H9 (cell line): ENCODE measurements around the gene USP6. TPM values are rescaled to one million over a fixed set of nuclear protein-coding genes. Genes with fewer than 3 reads are reported as not detected.

Experiments
- DNase-seq: peaks from one replicate; pipeline ENCODE4 v3.0.0-alpha.2; 2017
- H2AFZ ChIP-seq: one replicate; pipeline ENCODE4 v1.6.1; 2013; ENCODE audit warnings: mild to moderate bottlenecking, low read length, control low read depth, moderate library complexity
- H2AK5ac ChIP-seq: 2 replicates; pipeline ENCODE4 v1.6.1; 2013; ENCODE audit warnings: low read length, control low read depth, mixed read lengths; ENCODE audit not compliant: insufficient read length
- H2BK120ac ChIP-seq: one replicate; pipeline ENCODE4 v1.6.1; 2013; ENCODE audit warnings: low read depth, mild to moderate bottlenecking, low read length, control low read depth, inconsistent platforms; ENCODE audit not compliant: poor library complexity, severe bottlenecking
- H2BK12ac ChIP-seq: 2 replicates; pipeline ENCODE4 v1.6.1; 2013; ENCODE audit warnings: low read length, control low read depth, mixed read lengths, low read depth; ENCODE audit not compliant: insufficient read length
- H2BK15ac ChIP-seq: 2 replicates; pipeline ENCODE4 v1.6.1; 2013; ENCODE audit warnings: low read depth, low read length, control low read depth
- H2BK20ac ChIP-seq: one replicate; pipeline ENCODE4 v1.6.1; 2013; ENCODE audit warnings: low read depth, mild to moderate bottlenecking, low read length, control low read depth, inconsistent platforms; ENCODE audit not compliant: poor library complexity, severe bottlenecking
- H2BK5ac ChIP-seq: 2 replicates; pipeline ENCODE4 v1.6.1; 2013; ENCODE audit warnings: low read length, control low read depth, mixed read lengths; ENCODE audit not compliant: insufficient read length
- H3K14ac ChIP-seq: 2 replicates; pipeline ENCODE4 v1.6.1; 2013; ENCODE audit warnings: low read length, control low read depth; ENCODE audit not compliant: insufficient read depth
- H3K18ac ChIP-seq: 2 replicates; pipeline ENCODE4 v1.6.1; 2013; ENCODE audit warnings: low read depth, mild to moderate bottlenecking, mixed read lengths, low read length, control low read depth; ENCODE audit not compliant: insufficient read length
- H3K23ac ChIP-seq: 2 replicates; pipeline ENCODE4 v1.6.1; 2013; ENCODE audit warnings: low read length, control low read depth, mixed read lengths, low read depth; ENCODE audit not compliant: insufficient read length
- H3K23me2 ChIP-seq: 2 replicates; pipeline ENCODE4 v1.6.1; 2013; ENCODE audit warnings: low read depth, mild to moderate bottlenecking, mixed read lengths, low read length, control low read depth; ENCODE audit not compliant: insufficient read length, poor library complexity, severe bottlenecking
- H3K27ac ChIP-seq: 2 replicates; pipeline ENCODE4 v1.5.1; 2013; ENCODE audit warnings: low read length, control low read depth, mixed read lengths, low read depth; ENCODE audit not compliant: insufficient read length
- H3K27me3 ChIP-seq: 2 replicates; pipeline ENCODE4 v1.6.1; 2013; ENCODE audit warnings: low read length, control low read depth, inconsistent platforms; ENCODE audit not compliant: insufficient read depth
- H3K4ac ChIP-seq: 2 replicates; pipeline ENCODE4 v1.6.1; 2013; ENCODE audit warnings: low read depth, mild to moderate bottlenecking, control low read depth, inconsistent platforms, low read length, moderate library complexity
- H3K4me1 ChIP-seq: 2 replicates; pipeline ENCODE4 v1.6.1; 2013; ENCODE audit warnings: low read length, control low read depth, inconsistent platforms; ENCODE audit not compliant: insufficient read depth
- H3K4me2 ChIP-seq: 2 replicates; pipeline ENCODE4 v1.6.1; 2013; ENCODE audit warnings: low read length, control low read depth, mixed read lengths; ENCODE audit not compliant: insufficient read length, insufficient read depth
- H3K56ac ChIP-seq: 2 replicates; pipeline ENCODE4 v1.6.1; 2013; ENCODE audit warnings: low read depth, mild to moderate bottlenecking, mixed read lengths, low read length, control low read depth; ENCODE audit not compliant: insufficient read length
- H3K79me1 ChIP-seq: 2 replicates; pipeline ENCODE4 v1.6.1; 2013; ENCODE audit warnings: low read depth, mild to moderate bottlenecking, moderate library complexity, low read length, control low read depth, inconsistent platforms; ENCODE audit not compliant: insufficient read depth, poor library complexity, severe bottlenecking
- H3K79me2 ChIP-seq: 2 replicates; pipeline ENCODE4 v1.6.1; 2013; ENCODE audit warnings: low read length, control low read depth, inconsistent platforms; ENCODE audit not compliant: insufficient read depth
- H3K9ac ChIP-seq: 2 replicates; pipeline ENCODE4 v1.6.1; 2013; ENCODE audit warnings: low read length, control low read depth, mixed read lengths; ENCODE audit not compliant: insufficient read length; ENCODE audit errors: extremely low read depth
- H3K9me3 ChIP-seq: one replicate; pipeline ENCODE4 v1.6.1; 2013; ENCODE audit warnings: low read depth, low read length, inconsistent platforms; ENCODE audit not compliant: control insufficient read depth
- H3T11ph ChIP-seq: one replicate; pipeline ENCODE4 v1.6.1; 2013; ENCODE audit warnings: mild to moderate bottlenecking, low read length, control low read depth, inconsistent platforms
- H4K20me1 ChIP-seq: one replicate; pipeline ENCODE4 v1.6.1; 2013; ENCODE audit not compliant: control insufficient read depth, insufficient read length, insufficient read depth
- H4K5ac ChIP-seq: 2 replicates; pipeline ENCODE4 v1.6.1; 2013; ENCODE audit warnings: low read depth, mild to moderate bottlenecking, mixed read lengths, low read length, control low read depth; ENCODE audit not compliant: insufficient read length
- H4K8ac ChIP-seq: replicated peaks from 2 replicates; pipeline ENCODE4 v1.6.1; 2013; ENCODE audit warnings: low read length, control low read depth, mixed read lengths, low read depth; ENCODE audit not compliant: insufficient read length
- H4K91ac ChIP-seq: 2 replicates; pipeline ENCODE4 v1.6.1; 2013; ENCODE audit warnings: low read depth, mild to moderate bottlenecking, moderate library complexity, mixed read lengths, low read length, control low read depth; ENCODE audit not compliant: insufficient read length
- H3K27ac Mint-ChIP-seq, 3 experiments: 2 replicates in 2 of 3; 3 replicates in 1 of 3; pipeline ENCODE4 v1.8.0; 2020 to 2021; ENCODE audit warnings: mixed read lengths in 3 of 3, mild to moderate bottlenecking in 1 of 3, moderate library complexity in 1 of 3
- H3K27me3 Mint-ChIP-seq: 2 replicates; pipeline ENCODE4 v1.8.0; 2021; ENCODE audit warnings: low read depth, mild to moderate bottlenecking, moderate library complexity, mixed read lengths
- H3K36me3 Mint-ChIP-seq, 3 experiments: 2 replicates in 2 of 3; 3 replicates in 1 of 3; pipeline ENCODE4 v1.8.0; 2020 to 2021; ENCODE audit warnings: low read depth in 3 of 3, mixed read lengths in 3 of 3; ENCODE audit not compliant: insufficient read depth in 1 of 3
- H3K4me1 Mint-ChIP-seq, 2 experiments: 2 replicates each; pipeline ENCODE4 v1.8.0; 2020; ENCODE audit warnings: mixed read lengths in 2 of 2
- H3K4me3 Mint-ChIP-seq, 2 experiments: 2 replicates in 1 of 2; 3 replicates in 1 of 2; pipeline ENCODE4 v1.8.0; 2020 to 2021; ENCODE audit warnings: mild to moderate bottlenecking in 2 of 2, mixed read lengths in 2 of 2, moderate library complexity in 1 of 2
- H3K9me3 Mint-ChIP-seq, 2 experiments: 2 replicates in 1 of 2; 3 replicates in 1 of 2; pipeline ENCODE4 v1.8.0; 2020; ENCODE audit warnings: mild to moderate bottlenecking in 2 of 2, mixed read lengths in 2 of 2, moderate library complexity in 1 of 2
- total RNA-seq: library from RNA; stranded (reverse); gene quantifications from 2 replicates; pipeline ENCODE4 v1.2.1, GENCODE V29; 2021
- TF ChIP-seq, protein P1 (sequence below): fragments of 200-600 bp; sonication (generic); conservative IDR thresholded peaks from 3 replicates; pipeline ENCODE4 v1.8.0; 2021; ENCODE audit warnings: antibody characterized with exemption, mild to moderate bottlenecking

Gene USP6
- total RNA-seq, 1 experiment from 2014 or later: 0.17 TPM

GRCh38 chr17:5183410-5183793 is 67.6 kb downstream of the USP6 start:
- Histone ChIP-seq H3K27me3 (no peaks in the 10 kb centered on the region), H3K9me3 (peaks cover 95% of the 10 kb centered on the region), H3K18ac (no peak overlapping the region), H3K4me2 (no peak overlapping the region), H2BK120ac (no peak overlapping the region), H2AFZ (no peak overlapping the region), H2BK20ac (no peak overlapping the region), H2BK5ac (no peak overlapping the region), H3K9ac (no peak overlapping the region), H3K23ac (no peak overlapping the region), H3K23me2 (no peaks in the 10 kb centered on the region), H3K4ac (no peak overlapping the region), H3K4me1 (no peaks in the 10 kb centered on the region), H2BK15ac (no peak overlapping the region), H2AK5ac (no peak overlapping the region), H3K79me1 (no peaks in the 10 kb centered on the region), H3K27ac (no peak overlapping the region), H4K8ac (no peak overlapping the region), H2BK12ac (no peak overlapping the region), H4K5ac (no peak overlapping the region), H4K20me1 (no peaks in the 10 kb centered on the region), H4K91ac (no peak overlapping the region), H3K14ac (no peak overlapping the region), H3T11ph (no peak overlapping the region), H3K56ac (no peak overlapping the region), H3K79me2 (no peaks in the 10 kb centered on the region)
- Mint-ChIP-seq H3K36me3 (peaks cover 92 to 100% (median 94%) of the 10 kb centered on the region in 3 experiments), H3K9me3 (peaks cover 96 to 98% of the 10 kb centered on the region in 2 experiments), H3K4me1 (no peaks in the 10 kb centered on the region), H3K4me3 (no peak overlapping the region), H3K27ac (no peak overlapping the region), H3K27me3 (peaks cover 53% of the 10 kb centered on the region)
- TF ChIP-seq, protein P1, sequence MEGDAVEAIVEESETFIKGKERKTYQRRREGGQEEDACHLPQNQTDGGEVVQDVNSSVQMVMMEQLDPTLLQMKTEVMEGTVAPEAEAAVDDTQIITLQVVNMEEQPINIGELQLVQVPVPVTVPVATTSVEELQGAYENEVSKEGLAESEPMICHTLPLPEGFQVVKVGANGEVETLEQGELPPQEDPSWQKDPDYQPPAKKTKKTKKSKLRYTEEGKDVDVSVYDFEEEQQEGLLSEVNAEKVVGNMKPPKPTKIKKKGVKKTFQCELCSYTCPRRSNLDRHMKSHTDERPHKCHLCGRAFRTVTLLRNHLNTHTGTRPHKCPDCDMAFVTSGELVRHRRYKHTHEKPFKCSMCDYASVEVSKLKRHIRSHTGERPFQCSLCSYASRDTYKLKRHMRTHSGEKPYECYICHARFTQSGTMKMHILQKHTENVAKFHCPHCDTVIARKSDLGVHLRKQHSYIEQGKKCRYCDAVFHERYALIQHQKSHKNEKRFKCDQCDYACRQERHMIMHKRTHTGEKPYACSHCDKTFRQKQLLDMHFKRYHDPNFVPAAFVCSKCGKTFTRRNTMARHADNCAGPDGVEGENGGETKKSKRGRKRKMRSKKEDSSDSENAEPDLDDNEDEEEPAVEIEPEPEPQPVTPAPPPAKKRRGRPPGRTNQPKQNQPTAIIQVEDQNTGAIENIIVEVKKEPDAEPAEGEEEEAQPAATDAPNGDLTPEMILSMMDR: no peak
- DNase-seq: no peak
